A549 (cell line): ENCODE data around the gene INO80C.

Experiments used
- BHLHE40 ChIP-seq: IDR thresholded peaks from 2 replicates; pipeline ENCODE4 v1.6.1; 2012; ENCODE audit warnings: low read depth, low read length, inconsistent platforms
- CHD4 ChIP-seq: fragments of 200-600 bp; sonication (generic); IDR thresholded peaks from 2 replicates; pipeline ENCODE4 v1.6.1; 2016; ENCODE audit warnings: antibody characterized with exemption, mild to moderate bottlenecking, borderline replicate concordance
- EP300 ChIP-seq, 2 experiments: fragments of >200 bp; sonication (Bioruptor Twin); formaldehyde crosslinking; IDR thresholded peaks; 2 replicates in 1 of 2; 3 replicates in 1 of 2; pipeline ENCODE4 v1.6.1; 2016 to 2017
- ESRRA ChIP-seq: fragments of 150-350 bp; IDR thresholded peaks from 2 replicates; pipeline ENCODE4 v1.6.1; 2014; ENCODE audit warnings: mild to moderate bottlenecking, low read length, borderline replicate concordance
- JUN ChIP-seq, 2 experiments: fragments of >200 bp; sonication (Bioruptor Twin); formaldehyde crosslinking; IDR thresholded peaks; 2 replicates in 1 of 2; 3 replicates in 1 of 2; pipeline ENCODE4 v1.6.1; 2016 to 2017
- JUNB ChIP-seq: fragments of >200 bp; sonication (Bioruptor Twin); formaldehyde crosslinking; IDR thresholded peaks from 2 replicates; pipeline ENCODE4 v1.6.1; 2016
- MAZ ChIP-seq: fragments of 150-350 bp; IDR thresholded peaks from 2 replicates; pipeline ENCODE4 v1.6.1; 2014; ENCODE audit warnings: antibody characterized with exemption, low read depth, low read length, borderline replicate concordance
- POLR2A ChIP-seq: IDR thresholded peaks from 2 replicates; pipeline ENCODE4 v1.6.1; 2012; ENCODE audit warnings: mild to moderate bottlenecking, low read length
- POLR2AphosphoS2 ChIP-seq: conservative IDR thresholded peaks from 2 replicates; pipeline ENCODE4 v1.6.1; 2012; ENCODE audit warnings: low read length, improper control_type of control experiment, inconsistent platforms
- RAD21 ChIP-seq, 2 experiments: fragments of >200 bp in 1 of 2; sonication (Bioruptor Twin) in 1 of 2; formaldehyde crosslinking in 1 of 2; IDR thresholded peaks in 1 of 2; conservative IDR thresholded peaks in 1 of 2; 2 replicates in 1 of 2; 3 replicates in 1 of 2; pipeline ENCODE4 v1.6.1; 2012 to 2018; ENCODE audit warnings: inconsistent platforms in 1 of 2
- RFX5 ChIP-seq: fragments of 450-650 bp; IDR thresholded peaks from 2 replicates; pipeline ENCODE4 v1.7.1; 2014; ENCODE audit warnings: antibody characterized with exemption, mild to moderate bottlenecking, moderate library complexity
- ZNF302 ChIP-seq: fragments of 250-450 bp; sonication (Bioruptor Pico); IDR thresholded peaks from 2 replicates; pipeline ENCODE4 v1.9.0; 2021; ENCODE audit warnings: inconsistent platforms, mild to moderate bottlenecking, moderate library complexity
- TF ChIP-seq, protein P1 (sequence below): IDR thresholded peaks from 2 replicates; pipeline ENCODE4 v1.6.1; 2012
- TF ChIP-seq, protein P2 (sequence below): fragments of >200 bp; sonication (Bioruptor Twin); formaldehyde crosslinking; IDR thresholded peaks from 3 replicates; pipeline ENCODE4 v1.5.1; 2016

DNA sequence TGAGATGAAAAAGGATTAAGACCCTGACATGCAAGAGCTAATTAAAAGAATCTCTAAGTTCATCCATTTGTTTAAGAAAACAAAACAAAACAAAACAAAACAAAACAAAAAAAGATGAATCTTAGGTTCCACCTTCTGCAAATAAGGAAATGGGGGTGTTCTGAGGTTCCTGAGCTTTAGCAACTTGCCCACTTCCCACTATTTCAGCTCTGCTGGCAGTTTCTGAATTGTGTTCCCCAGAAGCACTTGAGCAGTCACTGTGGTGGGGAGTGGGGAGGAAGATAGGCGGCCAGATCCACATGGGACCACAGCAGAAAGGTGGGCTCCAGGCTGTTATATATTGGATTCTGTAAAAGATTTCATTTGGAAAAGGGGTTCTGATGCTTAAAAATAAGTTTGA, 20.3 kb downstream of the INO80C start:
- TF ChIP-seq, protein P1, sequence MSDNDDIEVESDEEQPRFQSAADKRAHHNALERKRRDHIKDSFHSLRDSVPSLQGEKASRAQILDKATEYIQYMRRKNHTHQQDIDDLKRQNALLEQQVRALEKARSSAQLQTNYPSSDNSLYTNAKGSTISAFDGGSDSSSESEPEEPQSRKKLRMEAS = no peak
- TF ChIP-seq MAZ (no peak), RAD21 (conservative IDR thresholded peaks at IDR 0.05 in 1 of 2, IDR thresholded peaks at IDR 0.05 in 1 of 2) (no peak), JUNB (no peak), JUN (IDR thresholded peaks at IDR 0.05) (no peak), EP300 (IDR thresholded peaks at IDR 0.05) (no peak), RFX5 (no peak), POLR2AphosphoS2 (no peak), ZNF302 (CRISPR knock-in tag) (no peak), ESRRA (no peak), BHLHE40 (no peak), CHD4 (no peak), POLR2A (no peak)
- TF ChIP-seq, protein P2, sequence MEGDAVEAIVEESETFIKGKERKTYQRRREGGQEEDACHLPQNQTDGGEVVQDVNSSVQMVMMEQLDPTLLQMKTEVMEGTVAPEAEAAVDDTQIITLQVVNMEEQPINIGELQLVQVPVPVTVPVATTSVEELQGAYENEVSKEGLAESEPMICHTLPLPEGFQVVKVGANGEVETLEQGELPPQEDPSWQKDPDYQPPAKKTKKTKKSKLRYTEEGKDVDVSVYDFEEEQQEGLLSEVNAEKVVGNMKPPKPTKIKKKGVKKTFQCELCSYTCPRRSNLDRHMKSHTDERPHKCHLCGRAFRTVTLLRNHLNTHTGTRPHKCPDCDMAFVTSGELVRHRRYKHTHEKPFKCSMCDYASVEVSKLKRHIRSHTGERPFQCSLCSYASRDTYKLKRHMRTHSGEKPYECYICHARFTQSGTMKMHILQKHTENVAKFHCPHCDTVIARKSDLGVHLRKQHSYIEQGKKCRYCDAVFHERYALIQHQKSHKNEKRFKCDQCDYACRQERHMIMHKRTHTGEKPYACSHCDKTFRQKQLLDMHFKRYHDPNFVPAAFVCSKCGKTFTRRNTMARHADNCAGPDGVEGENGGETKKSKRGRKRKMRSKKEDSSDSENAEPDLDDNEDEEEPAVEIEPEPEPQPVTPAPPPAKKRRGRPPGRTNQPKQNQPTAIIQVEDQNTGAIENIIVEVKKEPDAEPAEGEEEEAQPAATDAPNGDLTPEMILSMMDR = no peak
